ENCODE results near the gene RNF113B.

GRCh38 chr13:98225036-98225940, 48.2 kb upstream of the RNF113B start:
- no peak for TF ChIP-seq CTCF (conservative IDR thresholded peaks at IDR 0.05)
- TF ChIP-seq EZH2 (IDR thresholded peaks at IDR 0.05; ENCODE audit: low read depth): no peak

All from PC-9 (cell line).